ENCODE measurements around the gene RAE1.

DNA sequence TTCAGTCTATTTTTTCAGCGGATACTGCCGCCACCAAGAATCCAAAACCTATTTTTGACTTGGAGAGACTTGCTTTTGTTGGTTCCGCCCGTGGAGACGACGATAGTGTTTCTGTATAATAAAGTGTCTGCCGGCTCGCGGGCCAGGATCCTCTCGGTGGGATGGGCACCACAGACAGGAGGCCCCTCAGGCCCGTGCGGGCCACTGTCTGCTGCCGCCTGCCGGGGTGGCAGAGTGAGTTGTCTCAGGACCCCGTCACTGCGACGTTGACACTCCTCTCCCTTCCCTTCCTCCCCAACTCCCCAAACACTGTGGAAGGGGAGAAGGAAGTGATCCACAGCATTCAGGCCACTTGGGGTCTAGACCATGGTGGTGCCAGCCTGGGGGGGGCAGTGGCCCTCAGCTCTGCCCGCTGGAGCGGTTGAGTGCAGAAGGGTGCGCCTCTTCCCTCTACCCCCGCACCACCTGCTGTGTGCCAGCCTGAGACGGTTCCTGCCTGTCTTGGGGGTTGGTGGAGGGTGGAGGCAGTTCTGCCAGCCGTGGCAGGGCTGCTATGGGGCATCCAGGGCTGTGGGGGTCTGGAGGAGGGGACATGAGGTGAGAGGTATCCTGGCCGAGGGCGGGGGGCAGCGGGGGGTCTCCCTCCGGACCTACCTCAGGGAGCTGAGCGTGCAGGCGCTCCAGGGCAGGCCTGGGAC, 57.6 kb downstream of the RAE1 start:
- TF ChIP-seq POLR2A (IDR thresholded peaks at IDR 0.05): no peak
- TF ChIP-seq, protein P1, sequence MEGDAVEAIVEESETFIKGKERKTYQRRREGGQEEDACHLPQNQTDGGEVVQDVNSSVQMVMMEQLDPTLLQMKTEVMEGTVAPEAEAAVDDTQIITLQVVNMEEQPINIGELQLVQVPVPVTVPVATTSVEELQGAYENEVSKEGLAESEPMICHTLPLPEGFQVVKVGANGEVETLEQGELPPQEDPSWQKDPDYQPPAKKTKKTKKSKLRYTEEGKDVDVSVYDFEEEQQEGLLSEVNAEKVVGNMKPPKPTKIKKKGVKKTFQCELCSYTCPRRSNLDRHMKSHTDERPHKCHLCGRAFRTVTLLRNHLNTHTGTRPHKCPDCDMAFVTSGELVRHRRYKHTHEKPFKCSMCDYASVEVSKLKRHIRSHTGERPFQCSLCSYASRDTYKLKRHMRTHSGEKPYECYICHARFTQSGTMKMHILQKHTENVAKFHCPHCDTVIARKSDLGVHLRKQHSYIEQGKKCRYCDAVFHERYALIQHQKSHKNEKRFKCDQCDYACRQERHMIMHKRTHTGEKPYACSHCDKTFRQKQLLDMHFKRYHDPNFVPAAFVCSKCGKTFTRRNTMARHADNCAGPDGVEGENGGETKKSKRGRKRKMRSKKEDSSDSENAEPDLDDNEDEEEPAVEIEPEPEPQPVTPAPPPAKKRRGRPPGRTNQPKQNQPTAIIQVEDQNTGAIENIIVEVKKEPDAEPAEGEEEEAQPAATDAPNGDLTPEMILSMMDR (IDR thresholded peaks at IDR 0.05): no peak
